Urothelium cell line (cell line): ENCODE results near the gene ZBTB7C.

Source experiments
- DNase-seq: peaks from one replicate; pipeline ENCODE4 v3.0.0; 2011; ENCODE audit warnings: low spot score, mixed read lengths
- FAIRE-seq: peaks from 2 replicates; lab custom pipeline; 2011; peaks lifted over from hg19 to GRCh38; lab: Jason Lieb, UNC

ZBTB7C gene

DNA sequence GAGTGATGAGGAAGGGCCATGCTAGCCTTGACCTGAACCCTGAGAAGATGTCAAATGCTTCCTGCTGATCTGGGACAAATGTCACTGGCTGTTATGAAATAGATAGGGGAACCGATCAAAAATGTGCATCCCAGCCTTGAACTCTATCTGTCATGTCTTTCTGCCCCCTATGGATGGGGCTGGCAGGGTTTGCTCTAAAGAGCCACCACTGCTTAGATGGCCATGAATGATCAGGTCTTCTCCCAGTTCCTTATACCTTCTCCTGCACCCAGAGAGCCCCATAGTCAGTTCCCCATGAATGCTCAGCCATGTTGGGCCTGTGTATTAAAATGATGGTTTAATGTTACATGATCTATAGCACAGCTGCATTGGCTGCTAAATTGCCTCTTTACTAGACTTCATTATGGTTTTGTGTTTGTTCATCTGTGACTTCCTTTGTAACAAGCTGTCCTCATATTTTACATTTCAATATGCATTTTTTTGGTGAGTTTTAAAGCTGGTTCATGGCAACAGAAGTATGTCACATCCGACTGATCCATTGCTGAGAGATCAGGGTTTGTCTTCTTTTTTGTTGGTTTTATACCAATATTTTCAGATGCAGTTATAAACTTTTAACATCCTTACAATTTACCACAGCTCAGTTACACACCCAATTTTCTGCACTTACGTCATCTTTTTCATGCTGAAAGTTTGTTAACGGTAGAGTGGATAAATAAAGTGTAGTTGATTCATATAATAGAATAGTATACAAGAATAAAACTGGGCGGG lies 422.4 kb downstream of the ZBTB7C start:
- DNase-seq = no peak
- FAIRE-seq = no peak

DNA sequence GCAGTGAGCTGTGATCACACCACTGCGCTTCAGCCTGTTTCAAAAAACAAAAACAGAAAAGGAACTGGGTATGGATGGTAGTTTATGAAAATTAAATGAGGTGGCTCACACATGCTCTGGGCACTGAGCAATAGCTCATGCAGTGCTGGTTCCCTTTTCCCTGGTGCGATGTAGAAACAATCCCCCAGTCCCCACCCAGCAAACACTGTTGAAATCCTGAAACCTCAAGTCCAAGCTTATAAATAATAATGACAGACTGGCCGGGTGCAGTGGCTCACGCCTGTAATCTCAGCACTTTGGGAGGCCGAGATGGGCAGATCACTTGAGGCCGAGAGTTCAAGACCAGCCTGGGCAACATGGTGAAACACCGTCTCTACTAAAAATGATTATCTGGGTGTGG lies 423.3 kb downstream of the ZBTB7C start:
- FAIRE-seq = no peak
- DNase-seq = no peak

GRCh38 chr18:47984991-47985390 lies 424.2 kb downstream of the ZBTB7C start:
- DNase-seq (no peak), FAIRE-seq (no peak)

- FAIRE-seq (no peak), DNase-seq (no peak)
These were observed 425.2 kb downstream of the ZBTB7C start for GRCh38 chr18:47983946-47984345.

DNA sequence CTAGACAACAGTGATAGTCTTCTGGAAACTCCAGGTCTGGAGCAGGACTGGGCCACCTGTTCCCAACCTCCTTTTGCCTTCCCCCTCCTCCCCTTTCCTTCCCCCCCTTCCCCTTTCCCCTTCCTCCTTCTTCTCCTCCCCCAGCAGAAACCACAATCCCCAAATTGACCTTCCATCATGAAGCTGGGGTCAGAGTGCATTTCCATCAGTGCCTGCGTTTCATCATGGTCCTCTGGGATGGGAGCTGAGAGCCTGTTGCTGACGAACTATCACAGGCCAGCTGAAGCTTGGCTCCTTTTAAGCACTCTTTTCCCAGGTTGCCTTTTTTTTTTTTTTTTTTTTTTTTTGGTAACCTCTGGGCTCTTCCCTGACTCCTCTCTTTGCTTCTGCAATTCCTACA lies 426.1 kb downstream of the ZBTB7C start:
- no peak for FAIRE-seq

GRCh38 chr18:47981830-47982229 lies 427.4 kb downstream of the ZBTB7C start:
- no peak for DNase-seq
- no peak for FAIRE-seq

More for the DNA sequence above, 426.1 kb downstream of the ZBTB7C start:
- DNase-seq = no peak

- FAIRE-seq (no peak), DNase-seq (no peak)
These were observed 427.9 kb downstream of the ZBTB7C start for GRCh38 chr18:47981320-47981719.

GRCh38 chr18:47979611-47980200 lies 429.5 kb downstream of the ZBTB7C start:
- FAIRE-seq (no peak), DNase-seq (no peak)

DNA sequence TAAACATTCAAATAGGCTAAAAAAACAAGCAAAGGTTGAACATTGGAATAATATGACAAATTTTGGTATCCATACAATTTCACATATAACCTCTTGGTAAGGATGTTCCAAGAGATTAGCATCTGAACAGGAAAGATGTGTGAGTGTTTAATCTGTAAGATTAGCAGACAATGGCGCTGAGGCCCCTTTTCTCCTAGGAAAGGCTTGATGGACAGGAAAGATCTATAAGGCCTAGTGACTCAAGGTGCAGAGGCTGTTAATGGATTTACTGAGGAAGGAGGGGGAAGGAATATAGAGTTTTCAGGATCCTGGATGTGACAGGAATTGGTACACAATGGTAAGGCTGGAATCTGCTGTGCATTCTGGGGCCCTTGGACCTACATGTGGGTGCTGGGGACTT lies 430.6 kb downstream of the ZBTB7C start:
- no peak for FAIRE-seq
- no peak for DNase-seq

GRCh38 chr18:47978141-47978540 lies 431.0 kb downstream of the ZBTB7C start:
- FAIRE-seq = no peak
- DNase-seq = no peak
